Neural cell (in vitro differentiated cells): ENCODE results near the gene SLC26A2. TPM values are rescaled to one million over a fixed set of nuclear protein-coding genes. Genes with fewer than 3 reads are reported as not detected.

Experiments
- H2AFZ ChIP-seq: fragments of 200-600, 300-800 bp; sonication (generic), shearing (Covaris generic); 2 replicates; pipeline ENCODE4 v1.6.0; 2014; ENCODE audit warnings: low read depth, mild to moderate bottlenecking, antibody characterized with exemption, low read length, moderate library complexity
- H3F3A ChIP-seq: fragments of 200-600 bp; shearing (Covaris generic); 2 replicates; pipeline ENCODE4 v1.6.1; 2016; ENCODE audit warnings: mild to moderate bottlenecking, moderate library complexity, mixed read lengths, antibody characterized with exemption, low read length; ENCODE audit not compliant: insufficient read depth, poor library complexity, severe bottlenecking
- H3K27ac ChIP-seq: fragments of 200-600, 300-800 bp; sonication (generic), shearing (Covaris generic); 2 replicates; pipeline ENCODE4 v1.5.1; 2014; ENCODE audit warnings: mild to moderate bottlenecking, low read length, moderate library complexity
- H3K27me3 ChIP-seq: fragments of 300-800, 200-600 bp; sonication (generic), shearing (Covaris generic); 2 replicates; pipeline ENCODE4 v1.6.0; 2014; ENCODE audit warnings: mild to moderate bottlenecking, low read depth, low read length, moderate library complexity; ENCODE audit not compliant: insufficient read depth
- H3K36me3 ChIP-seq: fragments of 300-800, 200-600 bp; sonication (generic), shearing (Covaris generic); 2 replicates; pipeline ENCODE4 v1.5.1; 2014; ENCODE audit warnings: mild to moderate bottlenecking, antibody characterized with exemption, low read length, moderate library complexity; ENCODE audit not compliant: insufficient read depth
- H3K4me2 ChIP-seq: fragments of 300-800, 200-600 bp; sonication (generic), shearing (Covaris generic); 2 replicates; pipeline ENCODE4 v1.6.0; 2014; ENCODE audit warnings: mild to moderate bottlenecking, low read length
- H3K4me3 ChIP-seq: fragments of 300-800, 200-600 bp; sonication (generic), shearing (Covaris generic); 2 replicates; pipeline ENCODE4 v1.5.1; 2014; ENCODE audit warnings: mild to moderate bottlenecking, low read length, moderate library complexity
- H3K79me2 ChIP-seq: fragments of 200-600 bp; shearing (Covaris generic); replicated peaks from 2 replicates; pipeline ENCODE4 v1.6.0; 2014; ENCODE audit warnings: mild to moderate bottlenecking, low read length, moderate library complexity; ENCODE audit not compliant: insufficient read depth
- H3K9ac ChIP-seq: fragments of 300-800, 200-600 bp; sonication (generic), shearing (Covaris generic); 2 replicates; pipeline ENCODE4 v1.6.1; 2016; ENCODE audit warnings: mild to moderate bottlenecking, low read length, mixed read lengths
- H3K9me2 ChIP-seq: fragments of 200-600 bp; shearing (Covaris generic); 2 replicates; pipeline ENCODE4 v1.6.1; 2016; ENCODE audit warnings: mild to moderate bottlenecking, low read length, mixed read lengths; ENCODE audit not compliant: insufficient read depth
- H3K9me3 ChIP-seq: fragments of 200-600, 300-800 bp; sonication (generic), shearing (Covaris generic); 2 replicates; pipeline ENCODE4 v1.6.1; 2016; ENCODE audit warnings: mild to moderate bottlenecking, mixed run types, low read length, moderate library complexity, mixed read lengths
- H4K20me1 ChIP-seq: fragments of 200-600 bp; shearing (Covaris generic); 2 replicates; pipeline ENCODE4 v1.6.1; 2016; ENCODE audit warnings: mild to moderate bottlenecking, mixed run types; ENCODE audit not compliant: insufficient read depth
- CTCF ChIP-seq: fragments of 450-650 bp; IDR thresholded peaks from 2 replicates; pipeline ENCODE4 v1.5.1; 2014; ENCODE audit warnings: antibody characterized with exemption, mild to moderate bottlenecking, moderate library complexity; ENCODE audit not compliant: poor library complexity, severe bottlenecking
- EP300 ChIP-seq: fragments of 450-650 bp; conservative IDR thresholded peaks from 2 replicates; pipeline ENCODE4 v1.6.1; 2014; ENCODE audit warnings: antibody characterized with exemption, mild to moderate bottlenecking, moderate library complexity; ENCODE audit not compliant: poor library complexity, severe bottlenecking
- EZH2 ChIP-seq: fragments of 200-600, 300-800 bp; shearing (Covaris generic), sonication (generic); IDR thresholded peaks from 2 replicates; pipeline ENCODE4 v1.6.1; 2014; ENCODE audit warnings: antibody characterized with exemption, low read length, borderline replicate concordance, mild to moderate bottlenecking; ENCODE audit not compliant: insufficient read depth, poor library complexity, severe bottlenecking
- MXI1 ChIP-seq: fragments of 450-650 bp; conservative IDR thresholded peaks from 2 replicates; pipeline ENCODE4 v1.6.1; 2014; ENCODE audit warnings: antibody characterized with exemption, mild to moderate bottlenecking; ENCODE audit not compliant: poor library complexity, severe bottlenecking
- POLR2AphosphoS5 ChIP-seq: IDR thresholded peaks from 2 replicates; pipeline ENCODE4 v1.6.1; 2012
- RAD21 ChIP-seq: fragments of 450-650 bp; conservative IDR thresholded peaks from 2 replicates; pipeline ENCODE4 v1.6.1; 2014; ENCODE audit warnings: antibody characterized with exemption, mild to moderate bottlenecking, moderate library complexity
- REST ChIP-seq: IDR thresholded peaks from 2 replicates; pipeline ENCODE4 v1.6.1; 2012; ENCODE audit warnings: borderline replicate concordance
- SMC3 ChIP-seq: fragments of 450-650 bp; conservative IDR thresholded peaks from 2 replicates; pipeline ENCODE4 v1.6.1; 2014; ENCODE audit warnings: antibody characterized with exemption, mild to moderate bottlenecking, moderate library complexity; ENCODE audit not compliant: poor library complexity
- TAF1 ChIP-seq: IDR thresholded peaks from 2 replicates; pipeline ENCODE4 v1.6.1; 2012; ENCODE audit warnings: low read depth
- polyA plus RNA-seq: library from polyadenylated mRNA; depleted of rRNA; stranded (reverse); fragments of >200 nt; gene quantifications from 2 replicates; pipeline ENCODE4 v1.2.3, GENCODE V29; 2014

SLC26A2 gene
- polyA plus RNA-seq, 1 donor from 2014 or later: 5.4 TPM

GRCh38 chr5:149940077-149940574, 20.4 kb upstream of the SLC26A2 start:
- TF ChIP-seq CTCF: no peak
- no peak for TF ChIP-seq EZH2
- no peak for TF ChIP-seq RAD21
- no peak for TF ChIP-seq REST
- TF ChIP-seq TAF1: no peak
- TF ChIP-seq SMC3: no peak
- no peak for TF ChIP-seq MXI1
- TF ChIP-seq POLR2AphosphoS5: no peak
- TF ChIP-seq EP300: no peak
- H3K27ac ChIP-seq: no peak overlapping the region
- H2AFZ ChIP-seq: no peak overlapping the region
- no peak overlapping the region for H3K9ac ChIP-seq
- no peaks in the 10 kb centered on the region for H3K9me2 ChIP-seq
- H3K9me3 ChIP-seq: no peaks in the 10 kb centered on the region
- H3F3A ChIP-seq: no peaks in the 10 kb centered on the region
- no peak overlapping the region for H3K4me3 ChIP-seq
- H3K27me3 ChIP-seq: no peaks in the 10 kb centered on the region
- H4K20me1 ChIP-seq: no peaks in the 10 kb centered on the region
- no peaks in the 10 kb centered on the region for H3K36me3 ChIP-seq
- H3K79me2 ChIP-seq: no peaks in the 10 kb centered on the region
- H3K4me2 ChIP-seq: no peak overlapping the region

DNA sequence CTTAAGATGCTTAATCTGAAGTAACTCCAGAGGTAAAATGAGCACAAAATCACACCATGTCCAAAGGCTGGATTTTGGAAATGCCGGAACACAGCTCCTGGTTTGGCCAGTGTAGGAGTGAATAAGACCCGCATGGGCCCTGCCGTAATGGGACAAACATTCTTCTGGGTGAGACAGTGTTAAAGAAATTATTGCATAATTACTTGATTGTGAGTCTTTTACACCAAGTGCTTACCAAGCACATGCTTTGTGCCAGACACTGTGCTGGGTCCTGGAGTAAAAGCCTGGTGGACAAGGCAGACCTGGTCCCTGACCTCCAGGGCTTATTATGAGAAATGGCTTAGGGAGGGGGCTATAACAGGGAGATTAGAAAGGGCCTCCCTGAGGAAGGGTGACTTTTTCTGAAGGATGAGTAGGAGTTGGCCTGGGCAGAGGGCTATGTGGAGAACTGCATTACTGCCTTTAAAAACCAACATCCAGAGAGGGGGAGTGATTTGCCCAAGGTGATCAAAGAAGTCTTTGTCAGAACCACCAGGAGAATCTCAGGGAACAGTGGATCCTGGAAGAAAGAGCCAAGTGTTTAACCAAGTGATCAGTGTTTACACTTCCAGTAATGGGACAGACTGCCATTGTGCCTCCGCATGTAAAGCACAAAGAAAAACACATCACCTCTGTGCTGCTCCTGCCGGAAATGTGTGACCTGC, 19.5 kb upstream of the SLC26A2 start:
- TF ChIP-seq SMC3 (no peak), RAD21 (no peak), MXI1 (no peak), POLR2AphosphoS5 (no peak), TAF1 (no peak), REST (no peak), CTCF (no peak), EP300 (no peak)
- Histone ChIP-seq H3K79me2 (no peaks in the 10 kb centered on the region), H3K36me3 (no peaks in the 10 kb centered on the region), H3K9ac (no peak overlapping the region), H2AFZ (no peak overlapping the region), H3K4me3 (no peak overlapping the region), H3K9me3 (no peaks in the 10 kb centered on the region), H3K27me3 (no peaks in the 10 kb centered on the region), H3K27ac (no peak overlapping the region), H4K20me1 (no peaks in the 10 kb centered on the region), H3K4me2 (no peak overlapping the region), H3F3A (no peaks in the 10 kb centered on the region), H3K9me2 (no peaks in the 10 kb centered on the region)
